Heart right ventricle (tissue), 16 donors: Measurements from ENCODE around the gene UNC5B. TPM values are rescaled to one million over a fixed set of nuclear protein-coding genes. Genes with fewer than 3 reads are reported as not detected.

Experiments
- ATAC-seq, 8 donors: fragments of 200-7000 bp; cut with Tn5 transposase; one replicate each; pipeline ENCODE4 v1.9.1; 2020; ENCODE audit warnings: mild to moderate bottlenecking in 8 of 8, moderate library complexity in 8 of 8, moderate number of reproducible peaks in 1 of 8
- DNase-seq, 2 donors: peaks; one replicate each; pipeline ENCODE4 v3.0.0-alpha.2; 2020
- H3K27ac ChIP-seq, 10 donors: fragments of 200-600 bp; sonication (generic) in 2 of 10; one replicate each; pipeline versions ENCODE4 v1.5.0 to v1.8.0; 2020 to 2022; ENCODE audit warnings: mild to moderate bottlenecking in 3 of 10
- H3K27me3 ChIP-seq, 7 donors: fragments of 200-600 bp; one replicate each; pipeline ENCODE4 v1.8.0; 2021 to 2022; ENCODE audit warnings: mild to moderate bottlenecking in 2 of 7
- H3K36me3 ChIP-seq, 9 donors: fragments of 200-600 bp; sonication (generic) in 1 of 9; one replicate each; pipeline versions ENCODE4 v1.5.0 to v1.8.0; 2020 to 2022; ENCODE audit warnings: mild to moderate bottlenecking in 2 of 9
- H3K4me1 ChIP-seq, 9 donors: fragments of 200-600 bp; sonication (generic) in 1 of 9; one replicate each; pipeline versions ENCODE4 v1.5.0 to v1.8.0; 2020 to 2022; ENCODE audit warnings: mild to moderate bottlenecking in 4 of 9
- H3K4me3 ChIP-seq, 10 donors: fragments of 200-600 bp; sonication (generic) in 2 of 10; one replicate each; pipeline versions ENCODE4 v1.5.0 to v1.8.0; 2020 to 2022; ENCODE audit warnings: mild to moderate bottlenecking in 7 of 10, moderate library complexity in 2 of 10
- H3K9me3 ChIP-seq, 11 donors: fragments of 200-600 bp in 10 of 11; sonication (generic) in 2 of 11; one replicate each; pipeline versions ENCODE4 v1.5.0 to v1.8.0; 2013 to 2022; ENCODE audit warnings: mild to moderate bottlenecking in 2 of 11, control low read depth in 1 of 11, moderate library complexity in 1 of 11
- CTCF ChIP-seq, 9 donors: fragments of 200-600 bp; sonication (generic) in 2 of 9; IDR thresholded peaks; one replicate each; pipeline versions ENCODE4 v1.5.0 to v1.8.0; 2021 to 2022; ENCODE audit warnings: antibody characterized with exemption in 9 of 9, mild to moderate bottlenecking in 5 of 9, moderate library complexity in 1 of 9
- WGBS, 2 donors: extraction: QIAGEN DNeasy Blood & Tissue Kit; methylation state at CpG; one replicate each; pipeline ENCODE4 v1.1.7; 2013; ENCODE audit warnings: inconsistent platforms in 1 of 2; 5-methylcytosine and 5-hydroxymethylcytosine counted together
- intact Hi-C, 10 donors: fragments of 100-400 bp; cut with DNase I; formaldehyde crosslinking; loops; one replicate each; pipeline versions ENCODE4 v1.11.1 to v1.14.2; 2022
- polyA plus RNA-seq, 2 donors: library from polyadenylated mRNA; stranded (reverse); fragments of 200-250 nt; gene quantifications; one replicate each; pipeline ENCODE4 v1.2.3, GENCODE V29; 2013
- total RNA-seq, 10 donors: library from RNA; stranded (reverse); fragmentation: NEBNext Ultra II Directional in 3 of 10; extraction: Animal tissue kit (Norgen Biotek cat#: 25700) in 3 of 10; gene quantifications; one replicate each; pipeline versions ENCODE4 v1.2.1 to v1.2.4, GENCODE V29; 2021 to 2023
- donor health status: Arrhythmogenic right ventricular cardiomyopathy.
- donor health status: ischemic (EF 13 %, LVEDD 7.1; RV severe dilation, severe dysfunction).
- donor health status: healthy with polysubstance abuse.
- donor health status: DM: no; HTN: yes; CAD: no.
- donor health status: DM: no; HTN: no; CAD: no.
- donor health status: ischemic (EF 25% LVEDD 6.9; RV normal size, moderate dysfunction).
- donor health status: ischemic (EF 25% LVEDD 5.7; RV mildly dilated, moderate dysfunction).
- donor health status: healthy.
- donor health status: DM: yes; HTN: yes; CAD: no.
- donor health status: Ischemic cardiomyopathy.
- donor health status: ischemic (EF 35%, LVEDD 5.7; RV mildly dilated, moderate dysfunction).
- donor health status: nonischemic (EF 11% LVEDD 7.7; RV severe dilation, severe dysfunction).
- donor health status: DM: yes; HTN: yes; CAD: no.
- donor health status: PGD.
- donor health status: ischemic (EF 29% LVEDD 5.4; RV normal size, mild dysfunction).
- donor health status: nonischemic (EF 23%, LVEDD 6.1; RV moderate dilation, normal function).

UNC5B gene
- total and polyA plus RNA-seq, 12 donors = 3.3 to 20.6 (median 12.1) TPM

- DNase-seq = no peak
Observed at GRCh38 chr10:71306979-71307378, 94.6 kb downstream of the UNC5B start.

GRCh38 chr10:71307469-71308085, 95.2 kb downstream of the UNC5B start:
- intact Hi-C loops = no loop called here
- H3K9me3 ChIP-seq = no peaks in the 10 kb centered on the region
- WGBS, 2 donors = 76 to 78% methylated on average over 8 of the region's 8 CpGs
- H3K27me3 ChIP-seq = no peaks in the 10 kb centered on the region
- peaks cover 0 to 19% (median 0%) of the 10 kb centered on the region in 9 donors for H3K4me1 ChIP-seq
- peaks cover 0 to 3% (median 0%) of the 10 kb centered on the region in 9 donors for H3K36me3 ChIP-seq
- H3K27ac ChIP-seq = no peak overlapping the region
- DNase-seq = no peak
- TF ChIP-seq CTCF (IDR thresholded peaks at IDR 0.05) = no peak
- H3K4me3 ChIP-seq = no peak overlapping the region
- ATAC-seq = peak in 5 of 8 donors; percentile 9 to 53 (median 33)

More at GRCh38 chr10:71306979-71307378, 94.6 kb downstream of the UNC5B start:
- H3K27me3 ChIP-seq = no peaks in the 10 kb centered on the region
- intact Hi-C loops = no loop called here
- no peaks in the 10 kb centered on the region for H3K9me3 ChIP-seq
- peaks cover 0 to 7% (median 0%) of the 10 kb centered on the region in 9 donors for H3K36me3 ChIP-seq
- H3K27ac ChIP-seq = no peak overlapping the region
- ATAC-seq = no peak
- H3K4me1 ChIP-seq = peaks cover 0 to 19% (median 0%) of the 10 kb centered on the region in 9 donors
- no peak for TF ChIP-seq CTCF (IDR thresholded peaks at IDR 0.05)
- WGBS, 2 donors = 90 to 93% methylated on average over 3 of the region's 3 CpGs
- H3K4me3 ChIP-seq = no peak overlapping the region

- TF ChIP-seq CTCF (IDR thresholded peaks at IDR 0.05) = no peak
- ATAC-seq (no peak), DNase-seq (no peak)
- intact Hi-C loops = no loop called here
- no peaks in the 10 kb centered on the region for H3K9me3 ChIP-seq
- H3K4me1 ChIP-seq = peaks cover 0 to 24% (median 6%) of the 10 kb centered on the region in 9 donors
- no peaks in the 10 kb centered on the region for H3K27me3 ChIP-seq
- no peak overlapping the region for H3K27ac ChIP-seq
- whole genome bisulfite sequencing, 2 donors = 89 to 94% methylated on average over 2 of the region's 2 CpGs
- no peak overlapping the region for H3K4me3 ChIP-seq
- peaks cover 0 to 3% (median 0%) of the 10 kb centered on the region in 9 donors for H3K36me3 ChIP-seq
Observed at GRCh38 chr10:71308244-71308643, 95.9 kb downstream of the UNC5B start.

GRCh38 chr10:71308985-71309384, 96.6 kb downstream of the UNC5B start:
- ATAC-seq (no peak), DNase-seq (no peak)
- no peak for TF ChIP-seq CTCF (IDR thresholded peaks at IDR 0.05)
- intact Hi-C loops = no loop called here
- 67 to 87% methylated on average over 3 of the region's 3 CpGs for WGBS, 2 donors
- Histone ChIP-seq H3K27ac (no peak overlapping the region), H3K4me1 (peaks cover 0 to 27% (median 12%) of the 10 kb centered on the region in 9 donors), H3K4me3 (no peak overlapping the region), H3K9me3 (no peaks in the 10 kb centered on the region), H3K36me3 (peaks cover 0 to 3% (median 0%) of the 10 kb centered on the region in 9 donors), H3K27me3 (no peaks in the 10 kb centered on the region)
